Skeletal muscle satellite cell (primary cell): Measurements from ENCODE around the gene MTMR2. TPM values are rescaled to one million over a fixed set of nuclear protein-coding genes. Genes with fewer than 3 reads are reported as not detected.

Source experiments
- H3K27me3 ChIP-seq: 2 replicates; pipeline ENCODE4 v1.7.0; 2013; ENCODE audit warnings: low read length; ENCODE audit not compliant: control insufficient read depth, insufficient read depth
- H3K36me3 ChIP-seq: 2 replicates; pipeline ENCODE4 v1.7.0; 2013; ENCODE audit warnings: mild to moderate bottlenecking, control low read depth, low read length; ENCODE audit not compliant: insufficient read depth
- H3K4me1 ChIP-seq: 2 replicates; pipeline ENCODE4 v1.7.0; 2013; ENCODE audit warnings: low read length; ENCODE audit not compliant: control insufficient read depth, insufficient read depth
- H3K4me2 ChIP-seq: 2 replicates; pipeline ENCODE4 v1.7.0; 2013; ENCODE audit warnings: mild to moderate bottlenecking, low read length
- H3K4me3 ChIP-seq: 2 replicates; pipeline ENCODE4 v1.7.0; 2013; ENCODE audit warnings: low read length
- H3K9ac ChIP-seq: 2 replicates; pipeline ENCODE4 v1.7.0; 2013; ENCODE audit warnings: mild to moderate bottlenecking, low read depth, low read length, moderate library complexity
- H3K9me3 ChIP-seq: replicated peaks from 2 replicates; pipeline ENCODE4 v1.7.0; 2013; ENCODE audit warnings: mild to moderate bottlenecking, control low read depth, low read length
- small RNA-seq: library from RNA; depleted of rRNA; stranded (forward); fragments of <200 nt; gene quantifications from one replicate; pipeline ENCODE3, GENCODE V24; 2012

Gene MTMR2

DNA sequence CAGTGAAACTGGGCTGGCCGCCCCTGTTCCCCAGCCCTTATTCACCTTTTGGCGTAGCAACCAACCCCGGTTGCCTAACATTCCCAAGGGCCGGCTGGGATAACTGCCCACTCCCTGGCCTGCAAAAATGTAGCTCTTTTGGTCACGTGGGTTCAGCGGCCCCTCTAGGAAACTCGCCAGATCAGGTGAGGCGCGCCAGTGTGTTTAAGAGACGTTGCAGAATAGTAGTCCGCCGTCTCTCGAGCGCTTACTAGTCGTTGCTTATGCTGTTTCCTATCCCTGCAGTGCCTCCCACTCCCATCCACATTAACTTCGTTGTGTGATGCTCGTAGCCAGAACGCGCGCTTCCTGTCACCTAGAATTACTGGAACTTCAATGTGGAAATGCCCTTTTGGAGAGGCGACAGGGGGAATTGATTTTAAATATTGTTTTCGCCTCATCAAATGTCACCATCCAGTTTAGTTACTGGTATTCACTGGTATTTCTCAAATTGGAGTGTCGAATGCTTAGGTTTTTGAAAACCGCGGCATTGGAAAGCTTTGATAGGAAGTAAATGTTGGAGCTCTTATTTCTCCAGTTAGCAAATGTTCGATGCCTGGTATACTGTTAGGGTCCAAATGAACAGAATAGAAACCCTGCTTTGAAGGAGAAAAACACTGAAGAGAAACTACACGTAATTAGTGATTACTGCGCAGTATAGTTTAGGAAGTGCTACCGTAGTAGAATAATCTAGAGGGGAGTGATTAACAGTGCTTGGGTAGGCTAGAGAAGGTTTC, 132.8 kb downstream of the MTMR2 start:
- H3K4me2 ChIP-seq = peak overlapping the region; percentile 92
- peaks cover 20% of the 10 kb centered on the region for H3K4me1 ChIP-seq
- H3K4me3 ChIP-seq = peak overlapping the region; percentile 93
- no peaks in the 10 kb centered on the region for H3K9me3 ChIP-seq
- peak overlapping the region; percentile 94 for H3K9ac ChIP-seq
- no peaks in the 10 kb centered on the region for H3K27me3 ChIP-seq
- H3K36me3 ChIP-seq = peaks cover 7% of the 10 kb centered on the region

DNA sequence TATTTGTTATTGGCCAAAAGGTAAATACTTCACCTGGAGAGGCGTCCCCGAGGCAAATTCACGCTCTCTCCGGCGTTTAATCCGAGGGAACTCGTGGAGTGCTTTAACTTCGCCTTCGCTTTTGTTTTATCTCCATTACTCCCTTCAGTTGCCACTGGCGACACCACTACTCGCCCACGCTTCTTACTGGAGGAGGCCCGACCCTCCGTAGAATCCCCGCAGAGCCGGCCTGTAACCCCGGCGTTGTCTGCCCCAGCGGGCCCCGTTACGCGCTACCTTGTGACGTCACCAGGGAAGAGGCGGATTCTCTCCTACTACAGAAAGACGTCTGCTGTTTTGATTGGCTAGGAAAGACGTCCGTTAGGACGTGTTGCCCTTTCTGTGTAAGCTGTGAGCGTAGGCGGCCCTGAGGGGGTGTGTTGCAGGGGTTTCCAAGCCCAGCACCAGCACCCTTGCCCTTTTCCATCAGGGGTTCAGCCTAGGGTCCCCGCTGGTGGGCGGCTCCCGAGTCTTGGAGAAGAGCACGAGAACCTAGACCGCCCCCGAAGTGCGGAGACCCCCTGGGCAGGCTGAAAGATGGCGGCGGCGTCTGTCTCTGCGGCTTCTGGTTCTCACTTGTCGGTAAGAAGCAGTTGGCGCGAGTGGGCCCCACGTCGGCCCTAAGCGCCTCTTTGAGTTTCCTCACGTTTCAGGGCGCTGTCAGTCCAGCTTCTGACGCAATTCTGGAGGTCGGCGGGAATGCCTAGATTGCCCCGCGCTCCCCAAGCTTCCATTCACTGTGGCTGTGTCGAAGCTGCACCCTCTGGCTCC, 133.6 kb downstream of the MTMR2 start, which contains the start of gene CEP57:
Gene CEP57 (plus strand): TSS at position 376 of the 810 bp plus-strand sequence. CDS start 201 bp downstream, at position 577.
- Histone ChIP-seq H3K9ac (peak within 1 kb of the TSS; percentile 94), H3K4me2 (peak within 1 kb of the TSS; percentile 92), H3K4me3 (peak within 1 kb of the TSS; percentile 93), H3K27me3 (no peaks in the 10 kb centered on the region), H3K4me1 (peaks cover 20% of the 10 kb centered on the region), H3K36me3 (peaks cover 15% of the 10 kb centered on the region), H3K9me3 (no peaks in the 10 kb centered on the region)

- H3K4me2 ChIP-seq = peak within 1 kb of the TSS; percentile 92
- H3K9me3 ChIP-seq = no peaks in the 10 kb centered on the region
- no peaks in the 10 kb centered on the region for H3K27me3 ChIP-seq
- peak within 1 kb of the TSS; percentile 93 for H3K4me3 ChIP-seq
- H3K9ac ChIP-seq = peak within 1 kb of the TSS; percentile 94
- peaks cover 22% of the 10 kb centered on the region for H3K36me3 ChIP-seq
- H3K4me1 ChIP-seq = peaks cover 20% of the 10 kb centered on the region
These were observed 134.3 kb downstream of the MTMR2 start, which contains the start of gene FAM76B for GRCh38 chr11:95789506-95790122. TSS of gene FAM76B (minus strand) at chr11:95789782. CDS start at chr11:95789478, 304 bp downstream.

DNA sequence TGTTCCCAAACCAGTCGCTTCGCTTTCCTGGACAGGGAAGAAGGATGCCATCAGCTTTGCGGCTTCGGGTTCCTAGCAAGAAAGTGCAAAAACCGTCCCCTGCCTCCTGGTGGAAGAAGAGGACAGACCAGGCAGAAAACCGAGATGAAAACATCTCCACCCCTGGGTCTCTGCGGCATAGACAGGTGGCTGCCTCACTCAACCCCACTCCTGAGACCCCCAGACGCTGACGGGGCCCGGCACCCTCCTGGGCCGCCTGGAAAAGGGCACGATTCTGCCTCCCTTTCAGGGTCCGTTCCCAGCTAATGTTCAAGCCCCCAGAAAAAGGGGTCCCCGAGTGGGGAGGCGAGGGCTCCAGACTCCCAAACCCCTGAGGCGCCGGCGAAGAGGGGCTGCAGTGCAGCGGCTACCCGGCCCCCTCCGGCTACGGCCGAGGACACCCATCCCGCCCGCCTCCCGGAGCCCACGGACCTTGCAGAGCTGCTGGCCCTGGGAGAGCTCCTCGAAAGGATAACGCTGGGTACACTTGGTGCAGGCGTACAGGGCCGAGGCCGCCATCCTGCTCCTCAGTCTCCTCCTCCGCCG, 134.9 kb downstream of the MTMR2 start:
- peak overlapping the region; percentile 92 for H3K4me2 ChIP-seq
- H3K27me3 ChIP-seq = no peaks in the 10 kb centered on the region
- peaks cover 17% of the 10 kb centered on the region for H3K4me1 ChIP-seq
- peak overlapping the region; percentile 94 for H3K9ac ChIP-seq
- H3K9me3 ChIP-seq = no peaks in the 10 kb centered on the region
- peaks cover 24% of the 10 kb centered on the region for H3K36me3 ChIP-seq
- H3K4me3 ChIP-seq = peak overlapping the region; percentile 93

Small RNA genes lying within 50 kb of the gene (small RNA-seq; reads per million reads assigned to genes)
- gene RNA5SP345 = not detected
